Activated naive CD4-positive, alpha-beta T cell treated with anti-CD3 and anti-CD28 coated beads, Interleukin-2, amount 50 U/mL, for 24 hours (primary cell): ENCODE measurements around the gene SLC7A6.
"Not testable (repeated sequence)": the region's sequence is repeated elsewhere in the genome, so short reads cannot be mapped to it uniquely, and the experiment has no call there.

ENCODE experiments used
- H3K27ac Mint-ChIP-seq: one replicate; pipeline ENCODE4 v1.8.0; 2021; ENCODE audit warnings: mild to moderate bottlenecking, mixed read lengths
- H3K27me3 Mint-ChIP-seq: one replicate; pipeline ENCODE4 v1.8.0; 2021; ENCODE audit warnings: mixed read lengths
- H3K36me3 Mint-ChIP-seq: one replicate; pipeline ENCODE4 v1.8.0; 2021; ENCODE audit warnings: mixed read lengths
- H3K4me1 Mint-ChIP-seq: one replicate; pipeline ENCODE4 v1.8.0; 2021; ENCODE audit warnings: mixed read lengths
- H3K4me3 Mint-ChIP-seq: one replicate; pipeline ENCODE4 v1.8.0; 2021; ENCODE audit warnings: mild to moderate bottlenecking, mixed read lengths
- H3K9me3 Mint-ChIP-seq: one replicate; pipeline ENCODE4 v1.8.0; 2021; ENCODE audit warnings: mixed read lengths

Gene SLC7A6

DNA sequence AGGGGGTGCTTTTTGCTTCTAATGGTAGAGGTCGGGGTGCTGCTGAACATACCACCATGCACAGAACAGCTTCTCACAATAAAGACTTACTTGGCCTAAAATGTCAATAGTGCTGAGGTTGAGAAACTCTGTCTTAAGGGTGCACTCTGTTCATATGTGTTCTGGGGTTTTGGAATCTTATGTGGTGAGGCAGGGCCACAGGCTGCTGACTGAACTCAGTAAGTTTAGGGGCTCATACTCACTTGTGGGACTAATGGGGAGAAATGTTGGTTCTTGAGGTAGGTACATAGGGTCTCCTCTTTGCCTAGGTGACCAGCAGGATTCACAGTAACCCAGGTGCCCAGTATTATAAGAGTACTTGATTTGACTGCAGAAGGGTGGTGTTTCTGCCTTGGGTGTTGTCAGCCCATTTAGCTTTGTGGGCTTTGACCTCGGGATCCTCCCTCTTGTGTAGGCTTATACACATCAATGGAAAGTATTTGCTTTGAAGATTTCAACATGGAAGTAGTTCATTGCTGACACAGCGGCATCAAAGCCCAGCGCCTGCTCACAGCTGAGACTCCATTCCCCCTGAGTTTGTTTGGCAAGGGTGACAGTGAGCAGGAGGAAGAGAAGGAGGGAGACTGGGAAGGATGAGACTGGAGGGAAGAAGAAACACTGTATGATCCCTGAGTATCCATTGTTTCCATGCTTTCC, 17.2 kb downstream of the SLC7A6 start:
- H3K4me1 Mint-ChIP-seq = peaks cover 71% of the 10 kb centered on the region
- H3K9me3 Mint-ChIP-seq = no peaks in the 10 kb centered on the region
- H3K4me3 Mint-ChIP-seq = peak overlapping the region; percentile 64
- peak overlapping the region; percentile 88 for H3K27ac Mint-ChIP-seq
- H3K36me3 Mint-ChIP-seq = peaks cover 32% of the 10 kb centered on the region
- H3K27me3 Mint-ChIP-seq = no peaks in the 10 kb centered on the region

GRCh38 chr16:68282064-68282452, 17.7 kb downstream of the SLC7A6 start:
- peaks cover 75% of the 10 kb centered on the region for H3K4me1 Mint-ChIP-seq
- peak overlapping the region; percentile 64 for H3K4me3 Mint-ChIP-seq
- no peaks in the 10 kb centered on the region for H3K27me3 Mint-ChIP-seq

GRCh38 chr16:68283346-68283745, 19.0 kb downstream of the SLC7A6 start:
- H3K27me3 Mint-ChIP-seq = no peaks in the 10 kb centered on the region
- H3K9me3 Mint-ChIP-seq = no peaks in the 10 kb centered on the region
- H3K4me1 Mint-ChIP-seq = peaks cover 88% of the 10 kb centered on the region
- H3K27ac Mint-ChIP-seq = peak overlapping the region; percentile 81
- peaks cover 40% of the 10 kb centered on the region for H3K36me3 Mint-ChIP-seq
- peak overlapping the region; percentile 69 for H3K4me3 Mint-ChIP-seq

More at GRCh38 chr16:68282064-68282452, 17.7 kb downstream of the SLC7A6 start:
- Mint-ChIP-seq H3K27ac (peak overlapping the region; percentile 88), H3K9me3 (no peaks in the 10 kb centered on the region), H3K36me3 (peaks cover 34% of the 10 kb centered on the region)

- H3K27me3 Mint-ChIP-seq = no peaks in the 10 kb centered on the region
- H3K4me3 Mint-ChIP-seq = peak overlapping the region; percentile 69
- H3K27ac Mint-ChIP-seq = peak overlapping the region; percentile 81
- no peaks in the 10 kb centered on the region for H3K9me3 Mint-ChIP-seq
- peaks cover 89% of the 10 kb centered on the region for H3K4me1 Mint-ChIP-seq
- H3K36me3 Mint-ChIP-seq = peaks cover 40% of the 10 kb centered on the region
Observed at GRCh38 chr16:68283801-68284598, 19.7 kb downstream of the SLC7A6 start.

GRCh38 chr16:68284847-68285246, 20.5 kb downstream of the SLC7A6 start:
- Mint-ChIP-seq H3K36me3 (peaks cover 40% of the 10 kb centered on the region), H3K27ac (peak overlapping the region; percentile 81), H3K27me3 (no peaks in the 10 kb centered on the region), H3K4me1 (peaks cover 89% of the 10 kb centered on the region), H3K4me3 (peak overlapping the region; percentile 69), H3K9me3 (no peaks in the 10 kb centered on the region)

- Mint-ChIP-seq H3K27ac (peak overlapping the region; percentile 57), H3K4me1 (peaks cover 93% of the 10 kb centered on the region), H3K36me3 (peaks cover 39% of the 10 kb centered on the region), H3K4me3 (peak overlapping the region; percentile 69), H3K9me3 (no peaks in the 10 kb centered on the region), H3K27me3 (no peaks in the 10 kb centered on the region)
Observed at GRCh38 chr16:68285683-68286082, 21.4 kb downstream of the SLC7A6 start.

DNA sequence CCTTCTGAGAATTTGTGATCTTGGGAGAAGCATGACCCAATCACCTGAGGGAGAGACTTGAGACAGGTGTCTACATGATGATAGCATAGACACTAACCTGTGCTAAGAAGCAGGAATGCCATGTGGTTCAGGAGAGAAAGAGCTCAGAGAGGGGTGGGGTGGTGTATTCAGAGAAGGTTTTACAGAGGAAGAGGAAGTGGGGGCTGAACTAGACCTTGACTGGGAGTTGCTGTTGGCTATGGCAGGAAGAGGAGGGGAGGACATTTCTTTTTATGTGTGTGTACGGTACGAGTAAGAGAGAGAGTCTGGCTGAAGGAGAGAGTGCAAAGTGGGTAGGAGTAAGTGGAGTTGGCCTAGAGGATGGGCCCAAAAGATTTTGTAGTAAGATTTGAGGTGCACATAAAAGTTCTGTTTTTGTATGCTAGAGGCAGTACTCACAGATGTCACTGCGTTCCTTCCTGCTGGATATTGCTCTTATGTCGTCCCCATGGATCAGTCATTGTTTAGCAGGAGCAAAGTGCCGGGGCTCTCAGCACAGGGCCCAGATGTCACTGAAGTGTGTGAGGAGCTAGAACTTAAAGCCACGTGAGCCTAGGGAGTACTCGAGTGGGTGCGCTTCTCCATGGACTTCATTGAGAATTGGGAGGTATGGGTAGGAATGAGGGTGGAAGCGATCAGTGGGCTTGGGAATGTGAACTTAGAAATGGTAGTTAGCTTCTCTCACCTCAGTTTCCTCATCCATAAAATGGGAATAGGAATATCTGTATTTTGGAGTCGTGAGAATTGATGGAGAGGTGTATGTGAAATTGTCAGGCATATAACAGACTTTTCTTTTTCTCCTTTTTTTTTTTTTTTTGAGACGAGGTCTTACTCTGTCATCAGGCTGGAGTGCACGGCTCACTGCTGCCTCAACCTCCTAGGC, 22.1 kb downstream of the SLC7A6 start:
- no peaks in the 10 kb centered on the region for H3K27me3 Mint-ChIP-seq
- H3K4me3 Mint-ChIP-seq = peak overlapping the region; percentile 69
- peak overlapping the region; percentile 68 for H3K27ac Mint-ChIP-seq
- H3K36me3 Mint-ChIP-seq = peaks cover 37% of the 10 kb centered on the region
- H3K4me1 Mint-ChIP-seq = peaks cover 93% of the 10 kb centered on the region
- H3K9me3 Mint-ChIP-seq = no peaks in the 10 kb centered on the region

GRCh38 chr16:68287276-68288251, 23.2 kb downstream of the SLC7A6 start:
- no peaks in the 10 kb centered on the region for H3K9me3 Mint-ChIP-seq
- peaks cover 34% of the 10 kb centered on the region for H3K36me3 Mint-ChIP-seq

DNA sequence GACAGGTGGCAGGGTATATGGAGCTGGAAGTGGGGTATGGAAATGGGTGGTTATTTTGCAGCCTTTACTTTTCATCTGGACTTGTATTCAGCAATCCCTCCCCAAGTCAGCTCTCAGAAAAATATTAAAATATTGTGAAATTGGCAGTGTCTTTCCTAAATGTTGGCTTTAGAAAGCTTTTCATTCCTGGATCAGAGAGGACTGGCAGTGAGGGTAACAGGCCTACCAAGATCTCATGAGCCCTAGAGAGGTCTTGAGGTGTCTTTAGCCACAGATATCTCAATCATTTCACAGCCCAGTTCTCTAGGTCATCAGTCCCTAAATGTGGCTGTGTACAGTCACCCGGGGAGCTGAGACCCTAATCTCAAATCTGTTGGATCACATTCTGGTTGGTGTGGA, 23.9 kb downstream of the SLC7A6 start:
- peaks cover 36% of the 10 kb centered on the region for H3K36me3 Mint-ChIP-seq
- peak overlapping the region; percentile 92 for H3K27ac Mint-ChIP-seq
- H3K27me3 Mint-ChIP-seq = no peaks in the 10 kb centered on the region
- H3K4me1 Mint-ChIP-seq = peaks cover 92% of the 10 kb centered on the region
- H3K4me3 Mint-ChIP-seq = peak overlapping the region; percentile 69
- H3K9me3 Mint-ChIP-seq = no peaks in the 10 kb centered on the region

More at GRCh38 chr16:68287276-68288251, 23.2 kb downstream of the SLC7A6 start:
- Mint-ChIP-seq H3K4me1 (peaks cover 93% of the 10 kb centered on the region), H3K4me3 (peak overlapping the region; percentile 69), H3K27me3 (no peaks in the 10 kb centered on the region), H3K27ac (peak overlapping the region; percentile 92)

DNA sequence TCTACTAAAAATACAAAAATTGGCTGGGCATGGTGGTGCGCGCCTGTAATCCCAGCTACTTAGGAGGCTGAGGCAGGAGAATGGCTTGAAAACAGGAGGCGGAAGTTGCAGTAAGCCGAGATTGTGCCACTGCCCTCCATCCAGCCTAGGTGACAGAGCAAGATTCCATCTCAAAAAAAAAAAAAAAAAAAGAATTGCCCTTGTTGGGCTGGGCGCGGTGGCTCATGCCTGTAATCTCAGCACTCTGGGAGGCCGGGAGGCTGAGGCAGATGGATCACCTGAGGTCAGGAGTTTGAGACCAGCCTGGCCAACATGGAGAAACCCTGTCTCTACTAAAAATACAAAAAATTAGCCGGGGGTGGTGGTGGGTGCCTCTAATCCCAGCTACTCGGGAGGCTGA, 24.5 kb downstream of the SLC7A6 start:
- Mint-ChIP-seq H3K27ac (peak overlapping the region; percentile 18), H3K4me1 (peaks cover 92% of the 10 kb centered on the region), H3K36me3 (peaks cover 35% of the 10 kb centered on the region)
- H3K9me3 Mint-ChIP-seq, H3K27me3 Mint-ChIP-seq, H3K4me3 Mint-ChIP-seq: not testable (repeated sequence)

DNA sequence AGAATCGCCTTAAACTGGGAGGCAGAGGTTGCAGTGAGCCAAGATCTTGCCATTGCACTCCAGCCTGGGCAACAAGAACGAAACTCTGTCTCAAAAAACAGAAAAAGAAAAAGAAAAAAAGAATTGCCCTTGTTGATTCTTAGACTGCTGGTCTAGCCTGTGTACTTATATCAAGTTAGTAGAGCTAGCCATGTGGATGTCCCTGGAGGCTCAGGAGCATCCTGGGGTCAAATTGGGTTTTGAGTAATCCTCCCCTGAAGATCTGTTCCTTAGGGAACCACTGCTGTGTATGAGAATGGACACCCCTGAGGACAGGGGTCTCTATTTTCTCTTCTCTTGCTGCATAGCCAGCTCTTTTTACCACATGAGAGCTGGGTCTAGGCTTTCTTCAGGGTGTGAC, 24.9 kb downstream of the SLC7A6 start:
- H3K27me3 Mint-ChIP-seq = no peaks in the 10 kb centered on the region
- H3K36me3 Mint-ChIP-seq = peaks cover 34% of the 10 kb centered on the region
- no peaks in the 10 kb centered on the region for H3K9me3 Mint-ChIP-seq
- peak overlapping the region; percentile 97 for H3K27ac Mint-ChIP-seq
- H3K4me1 Mint-ChIP-seq = peaks cover 92% of the 10 kb centered on the region
- peak overlapping the region; percentile 72 for H3K4me3 Mint-ChIP-seq

- Mint-ChIP-seq H3K4me1 (peaks cover 89% of the 10 kb centered on the region), H3K36me3 (peaks cover 32% of the 10 kb centered on the region), H3K27me3 (no peaks in the 10 kb centered on the region)
Observed at GRCh38 chr16:68289621-68290329, 25.4 kb downstream of the SLC7A6 start.

DNA sequence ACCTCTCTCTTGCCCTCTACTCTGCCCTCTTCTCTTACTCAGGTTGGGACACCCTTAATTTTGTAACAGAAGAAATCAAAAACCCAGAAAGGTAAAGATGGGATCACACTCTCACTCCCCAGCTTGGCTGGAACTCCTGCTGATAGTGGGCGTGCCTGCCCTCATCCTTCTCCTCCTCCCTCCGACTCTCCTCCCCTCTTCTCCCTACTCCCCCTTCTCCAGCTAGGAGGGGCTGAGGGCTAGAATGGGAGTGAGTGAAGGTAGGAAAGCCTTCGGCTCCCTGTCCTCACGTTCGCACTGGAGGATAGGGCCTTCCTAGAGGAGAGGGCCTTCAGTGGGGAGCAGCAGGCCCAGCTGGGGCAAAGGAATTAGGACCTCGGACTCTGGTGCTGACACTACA, 26.1 kb downstream of the SLC7A6 start:
- peaks cover 82% of the 10 kb centered on the region for H3K4me1 Mint-ChIP-seq

More at GRCh38 chr16:68289621-68290329, 25.4 kb downstream of the SLC7A6 start:
- Mint-ChIP-seq H3K4me3 (peak overlapping the region; percentile 72), H3K27ac (peak overlapping the region; percentile 97), H3K9me3 (no peaks in the 10 kb centered on the region)

GRCh38 chr16:68291227-68291626, 26.9 kb downstream of the SLC7A6 start:
- peaks cover 34% of the 10 kb centered on the region for H3K36me3 Mint-ChIP-seq
- H3K4me1 Mint-ChIP-seq = peaks cover 78% of the 10 kb centered on the region
- H3K4me3 Mint-ChIP-seq = peak overlapping the region; percentile 59

More for the DNA sequence above, 26.1 kb downstream of the SLC7A6 start:
- Mint-ChIP-seq H3K9me3 (no peaks in the 10 kb centered on the region), H3K27ac (peak overlapping the region; percentile 97), H3K36me3 (peaks cover 34% of the 10 kb centered on the region), H3K4me3 (peak overlapping the region; percentile 72), H3K27me3 (no peaks in the 10 kb centered on the region)

More at GRCh38 chr16:68291227-68291626, 26.9 kb downstream of the SLC7A6 start:
- Mint-ChIP-seq H3K27ac (peak overlapping the region; percentile 97), H3K27me3 (no peaks in the 10 kb centered on the region), H3K9me3 (no peaks in the 10 kb centered on the region)
